Stomach (tissue), 9 donors: Measurements from ENCODE around the gene SCUBE3. TPM values are rescaled to one million over a fixed set of nuclear protein-coding genes. Genes with fewer than 3 reads are reported as not detected.
A peak's percentile ranks its signal among the peaks of the same experiment; 100 is the strongest.

Experiments
- DNase-seq, 2 donors: peaks; one replicate each; pipeline versions ENCODE4 v3.0.0 to v3.0.0-alpha.2; 2013 to 2019
- H3K27ac ChIP-seq, 5 donors: fragments of 200-600 bp in 4 of 5; sonication (generic) in 4 of 5; one replicate each; pipeline ENCODE4 v1.5.1; 2013 to 2019; ENCODE audit warnings: mild to moderate bottlenecking in 1 of 5, moderate library complexity in 1 of 5
- H3K27me3 ChIP-seq, 3 donors: fragments of 200-600 bp; sonication (generic); one replicate each; pipeline ENCODE4 v1.5.1; 2017 to 2019; ENCODE audit warnings: mixed run types in 1 of 3
- H3K36me3 ChIP-seq, 4 donors: fragments of 200-600 bp; sonication (generic); 1 replicate in 3 of 4; 2 replicates in 1 of 4; pipeline ENCODE4 v1.5.1; 2016 to 2019
- H3K4me1 ChIP-seq, 4 donors: fragments of 200-600 bp; sonication (generic); one replicate each; pipeline ENCODE4 v1.5.1; 2016 to 2019
- H3K4me3 ChIP-seq, 4 donors: fragments of 200-600 bp; sonication (generic) in 3 of 4; one replicate each; pipeline ENCODE4 v1.5.1; 2016 to 2019; ENCODE audit warnings: mild to moderate bottlenecking in 1 of 4
- H3K9me3 ChIP-seq, 4 donors: fragments of 200-600 bp; sonication (generic); one replicate each; pipeline ENCODE4 v1.5.1; 2016 to 2019
- EP300 ChIP-seq: sonication (generic); formaldehyde crosslinking; IDR thresholded peaks from one replicate; pipeline ENCODE4 v1.6.1; 2017; ENCODE audit warnings: antibody characterized with exemption
- POLR2A ChIP-seq, 4 donors: fragments of 450-650 bp; IDR thresholded peaks; one replicate each; pipeline ENCODE4 v1.6.1; 2016; ENCODE audit warnings: antibody characterized with exemption in 4 of 4, control low read depth in 2 of 4, mild to moderate bottlenecking in 1 of 4, moderate library complexity in 1 of 4
- POLR2AphosphoS5 ChIP-seq, 3 donors: sonication (generic); formaldehyde crosslinking; IDR thresholded peaks; one replicate each; pipeline ENCODE4 v1.6.1; 2016; ENCODE audit warnings: antibody characterized with exemption in 3 of 3
- WGBS, 5 donors: extraction: QIAGEN DNeasy Blood & Tissue Kit in 3 of 5; methylation state at CpG; one replicate each; pipeline versions ENCODE4 v1.1.5 to v1.1.7; 2013 to 2018; 5-methylcytosine and 5-hydroxymethylcytosine counted together
- intact Hi-C: fragments of 100-400 bp; cut with DNase I; formaldehyde crosslinking; loops from one replicate; pipeline ENCODE4 v1.15.1; 2023; ENCODE audit warnings: low total_unique reads
- polyA plus RNA-seq, 3 donors: library from polyadenylated mRNA; stranded (reverse); fragments of 200-250 nt; gene quantifications; one replicate each; pipeline ENCODE4 v1.2.3, GENCODE V29; 2013
- total RNA-seq, 5 donors: library from RNA; depleted of rRNA; stranded (reverse); fragments of >200 nt; gene quantifications; one replicate each; pipeline versions ENCODE4 v1.1.0 to v1.2.3, GENCODE V29; 2014 to 2016
- TF ChIP-seq, protein P1 (sequence below), 7 experiments: fragments of 450-650 bp in 4 of 7; fragments of 200-600 bp in 3 of 7; sonication (generic) in 3 of 7; IDR thresholded peaks; one replicate each; pipeline ENCODE4 v1.5.1; 2016 to 2019; ENCODE audit warnings: antibody characterized with exemption in 7 of 7, control low read depth in 2 of 7, mild to moderate bottlenecking in 1 of 7
- donor health status: healthy with polysubstance abuse.
- donor health status: Bipolar disorder and iron deficiency.
- donor health status: healthy.

SCUBE3 gene
- total and polyA plus RNA-seq, 8 donors: 0.15 to 2.3 (median 0.31) TPM; not detected in 1

DNA sequence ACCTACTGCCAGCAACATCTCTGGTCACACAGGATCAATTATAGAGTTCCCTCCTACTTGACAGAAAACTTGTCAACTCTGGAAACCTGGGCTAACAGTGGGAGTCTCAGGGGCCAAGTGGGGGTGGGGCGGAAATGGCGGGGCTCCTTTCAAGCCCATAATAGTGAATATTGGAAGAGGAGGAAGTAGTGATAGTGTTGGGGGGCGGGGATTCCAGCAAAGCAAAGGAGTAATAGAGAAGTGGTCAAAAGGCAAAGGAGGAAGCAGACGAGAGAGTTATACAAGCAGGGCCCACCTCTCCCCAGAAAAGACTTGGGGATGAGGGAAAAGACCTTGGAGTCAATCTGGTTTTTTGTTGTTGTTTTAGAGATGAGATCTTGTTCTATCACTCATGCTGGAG lies 85.9 kb downstream of the SCUBE3 start:
- Histone ChIP-seq H3K36me3 (peaks cover 13 to 20% (median 15%) of the 10 kb centered on the region in 4 donors), H3K4me1 (peaks cover 22 to 77% (median 42%) of the 10 kb centered on the region in 4 donors), H3K27ac (peak overlapping the region in 4 of 5 donors; percentile 16 to 90 (median 79)), H3K27me3 (no peaks in the 10 kb centered on the region), H3K4me3 (peak overlapping the region in 3 of 4 donors; percentile 2 to 52 (median 18)), H3K9me3 (no peaks in the 10 kb centered on the region)
- DNase-seq: peak in 1 of 2 donors; percentile 63
- WGBS, 5 donors: 51 to 71% (median 60%) methylated on average over 4 of the region's 4 CpGs
- no peak for TF ChIP-seq POLR2AphosphoS5 (IDR thresholded peaks at IDR 0.05)
- intact Hi-C loops: loop anchor here (5.0 kb wide), 1 partner anchor 153 kb away; the partner anchor contains the start of gene FANCE

DNA sequence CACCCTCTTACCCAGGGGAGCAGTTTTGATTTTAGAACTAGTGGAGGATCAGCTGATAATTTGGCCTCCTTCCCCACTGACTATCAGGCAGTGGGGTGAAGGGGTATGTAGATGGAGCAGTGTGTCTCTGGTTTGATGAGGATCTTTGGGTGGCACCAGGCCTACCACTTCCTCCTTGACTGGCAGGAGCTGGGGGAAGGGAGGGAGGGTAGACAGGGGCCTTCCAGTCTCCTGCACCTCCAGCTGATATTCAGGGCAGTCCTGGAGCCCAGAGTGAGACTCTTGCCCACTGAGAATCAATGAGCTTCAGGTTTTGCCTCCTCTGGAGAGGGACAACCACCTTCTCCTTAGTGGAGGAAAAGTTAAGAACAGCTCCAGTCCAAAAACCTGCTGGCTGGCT lies 87.1 kb downstream of the SCUBE3 start:
- peaks cover 2 to 9% (median 3%) of the 10 kb centered on the region in 4 donors for H3K36me3 ChIP-seq
- peak overlapping the region in 4 of 5 donors; percentile 24 to 90 (median 79) for H3K27ac ChIP-seq
- no peaks in the 10 kb centered on the region for H3K9me3 ChIP-seq
- no peak for DNase-seq
- no peaks in the 10 kb centered on the region for H3K27me3 ChIP-seq
- H3K4me3 ChIP-seq: no peak overlapping the region
- intact Hi-C loops: no loop called here
- H3K4me1 ChIP-seq: peaks cover 22 to 77% (median 42%) of the 10 kb centered on the region in 4 donors
- TF ChIP-seq, protein P1, sequence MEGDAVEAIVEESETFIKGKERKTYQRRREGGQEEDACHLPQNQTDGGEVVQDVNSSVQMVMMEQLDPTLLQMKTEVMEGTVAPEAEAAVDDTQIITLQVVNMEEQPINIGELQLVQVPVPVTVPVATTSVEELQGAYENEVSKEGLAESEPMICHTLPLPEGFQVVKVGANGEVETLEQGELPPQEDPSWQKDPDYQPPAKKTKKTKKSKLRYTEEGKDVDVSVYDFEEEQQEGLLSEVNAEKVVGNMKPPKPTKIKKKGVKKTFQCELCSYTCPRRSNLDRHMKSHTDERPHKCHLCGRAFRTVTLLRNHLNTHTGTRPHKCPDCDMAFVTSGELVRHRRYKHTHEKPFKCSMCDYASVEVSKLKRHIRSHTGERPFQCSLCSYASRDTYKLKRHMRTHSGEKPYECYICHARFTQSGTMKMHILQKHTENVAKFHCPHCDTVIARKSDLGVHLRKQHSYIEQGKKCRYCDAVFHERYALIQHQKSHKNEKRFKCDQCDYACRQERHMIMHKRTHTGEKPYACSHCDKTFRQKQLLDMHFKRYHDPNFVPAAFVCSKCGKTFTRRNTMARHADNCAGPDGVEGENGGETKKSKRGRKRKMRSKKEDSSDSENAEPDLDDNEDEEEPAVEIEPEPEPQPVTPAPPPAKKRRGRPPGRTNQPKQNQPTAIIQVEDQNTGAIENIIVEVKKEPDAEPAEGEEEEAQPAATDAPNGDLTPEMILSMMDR (IDR thresholded peaks at IDR 0.05): no peak
- TF ChIP-seq POLR2A (IDR thresholded peaks at IDR 0.05): no peak
- no peak for TF ChIP-seq EP300
- TF ChIP-seq POLR2AphosphoS5 (IDR thresholded peaks at IDR 0.05): no peak

Other genes starting within 250 kb of the SCUBE3 start
- under 1 TPM in 1 of 5 donors, not detected in 4; 0.73 TPM for gene TCP11, start 72.6 kb upstream of the SCUBE3 start, total RNA-seq
- gene TCP11, start 72.6 kb upstream of the SCUBE3 start, polyA plus RNA-seq: under 1 TPM in 1 of 3 donors, not detected in 2; 0.25 TPM
- 10 to 100 TPM; 15.1 to 92.0 (median 38.2) TPM for gene ZNF76, start 45.8 kb downstream of the SCUBE3 start, total RNA-seq
- gene ZNF76, start 45.8 kb downstream of the SCUBE3 start, polyA plus RNA-seq: 10 to 100 TPM; 19.4 to 23.8 (median 23.2) TPM
- gene DEF6, start 83.9 kb downstream of the SCUBE3 start, total RNA-seq: 10 to 100 TPM in 4 of 5 donors, 1 to 10 TPM in 1; 4.9 to 35.3 (median 14.9) TPM
- gene DEF6, start 83.9 kb downstream of the SCUBE3 start, polyA plus RNA-seq: 10 to 100 TPM; 15.2 to 32.8 (median 17.7) TPM
- gene PPARD, start 128.6 kb downstream of the SCUBE3 start, total RNA-seq: 10 to 100 TPM in 3 of 5 donors, 1 to 10 TPM in 2; 2.6 to 34.6 (median 10.5) TPM
- 10 to 100 TPM; 13.8 to 33.1 (median 22.0) TPM for gene PPARD, start 128.6 kb downstream of the SCUBE3 start, polyA plus RNA-seq
- gene FANCE, start 238.4 kb downstream of the SCUBE3 start, total RNA-seq: 1 to 10 TPM; 1.3 to 8.3 (median 3.5) TPM
- gene FANCE, start 238.4 kb downstream of the SCUBE3 start, polyA plus RNA-seq: 1 to 10 TPM; 3.1 to 4.9 (median 3.2) TPM